ENCODE results near the gene HIVEP1. TPM values are rescaled to one million over a fixed set of nuclear protein-coding genes. Genes with fewer than 3 reads are reported as not detected.

Gene HIVEP1
- total and polyA plus RNA-seq, 4 donors, result 2.7 to 27.2 (median 6.2) TPM

- Histone ChIP-seq H3K27me3 (ENCODE audit: control insufficient read depth in 4 of 4, insufficient read depth in 4 of 4, low read length in 3 of 4) (no peaks in the 10 kb centered on the region), H3K9me3 (ENCODE audit: control insufficient read depth in 4 of 4, low read length in 3 of 4) (no peaks in the 10 kb centered on the region), H3K4me1 (ENCODE audit: control insufficient read depth in 4 of 4, insufficient read depth in 4 of 4, low read length in 3 of 4) (no peaks in the 10 kb centered on the region), H3K9ac (ENCODE audit: low read depth in 1 of 2, low read length in 2 of 2) (no peak overlapping the region), H3K4me3 (ENCODE audit: low read depth in 1 of 3, low read length in 3 of 3) (no peak overlapping the region), H3K27ac (ENCODE audit: low read depth in 1 of 2, low read length in 2 of 2) (no peak overlapping the region), H3K36me3 (ENCODE audit: control insufficient read depth in 4 of 4, insufficient read depth in 3 of 4, low read depth in 1 of 4, low read length in 3 of 4) (no peaks in the 10 kb centered on the region)
- no peak for TF ChIP-seq SP1 (IDR thresholded peaks at IDR 0.05)
- no peak for TF ChIP-seq MAX (IDR thresholded peaks at IDR 0.05)
- no peak for TF ChIP-seq RXRA (IDR thresholded peaks at IDR 0.05)
- TF ChIP-seq JUND (IDR thresholded peaks at IDR 0.05), result no peak
- no peak for TF ChIP-seq CTCF (IDR thresholded peaks at IDR 0.05; ENCODE audit: low read depth, low read length, missing input control)
- TF ChIP-seq REST (IDR thresholded peaks at IDR 0.05), result no peak
- TF ChIP-seq EGR1 (IDR thresholded peaks at IDR 0.05; ENCODE audit: low read depth in 2 of 2), result no peak
- no peak for TF ChIP-seq HNF4A (conservative IDR thresholded peaks at IDR 0.05)
- no peak for TF ChIP-seq FOXA2 (IDR thresholded peaks at IDR 0.05)
- TF ChIP-seq YY1 (IDR thresholded peaks at IDR 0.05), result no peak
- no peak for TF ChIP-seq HNF4G (IDR thresholded peaks at IDR 0.05)
- no peak for TF ChIP-seq GABPA (IDR thresholded peaks at IDR 0.05 in 1 of 2, conservative IDR thresholded peaks at IDR 0.05 in 1 of 2)
- no peak for TF ChIP-seq NR2F2 (IDR thresholded peaks at IDR 0.05)
- no peak for TF ChIP-seq RAD21 (IDR thresholded peaks at IDR 0.05)
- no peak for TF ChIP-seq ZBTB33 (IDR thresholded peaks at IDR 0.05)
- no peak for TF ChIP-seq FOXA1 (IDR thresholded peaks at IDR 0.05)
- TF ChIP-seq TAF1 (conservative IDR thresholded peaks at IDR 0.05), result no peak
- no peak for DNase-seq (ENCODE audit: low spot score)
- WGBS, result 94% methylated on average over 5 of the region's 5 CpGs
These were observed 28.8 kb upstream of the HIVEP1 start for GRCh38 chr6:11983306-11983705.

- H3K27ac ChIP-seq (ENCODE audit: low read depth in 1 of 2, low read length in 2 of 2), result no peak overlapping the region
- DNase-seq (ENCODE audit: low spot score), result no peak
- no peak overlapping the region for H3K4me3 ChIP-seq (ENCODE audit: low read depth in 1 of 3, low read length in 3 of 3)
- no peak overlapping the region for H3K9ac ChIP-seq (ENCODE audit: low read depth in 1 of 2, low read length in 2 of 2)
- H3K36me3 ChIP-seq (ENCODE audit: control insufficient read depth in 4 of 4, insufficient read depth in 3 of 4, low read depth in 1 of 4, low read length in 3 of 4), result no peaks in the 10 kb centered on the region
- WGBS, result 95% methylated on average over 2 of the region's 2 CpGs
- no peaks in the 10 kb centered on the region for H3K9me3 ChIP-seq (ENCODE audit: control insufficient read depth in 4 of 4, low read length in 3 of 4)
- no peaks in the 10 kb centered on the region for H3K4me1 ChIP-seq (ENCODE audit: control insufficient read depth in 4 of 4, insufficient read depth in 4 of 4, low read length in 3 of 4)
- TF ChIP-seq FOXA2 (IDR thresholded peaks at IDR 0.05), result no peak
- TF ChIP-seq SP1 (IDR thresholded peaks at IDR 0.05), result no peak
- no peak for TF ChIP-seq JUND (IDR thresholded peaks at IDR 0.05)
- no peak for TF ChIP-seq HNF4G (IDR thresholded peaks at IDR 0.05)
- TF ChIP-seq YY1 (IDR thresholded peaks at IDR 0.05), result no peak
- TF ChIP-seq CTCF (IDR thresholded peaks at IDR 0.05; ENCODE audit: low read depth, low read length, missing input control), result no peak
- no peak for TF ChIP-seq NR2F2 (IDR thresholded peaks at IDR 0.05)
- TF ChIP-seq GABPA (IDR thresholded peaks at IDR 0.05 in 1 of 2, conservative IDR thresholded peaks at IDR 0.05 in 1 of 2), result no peak
- TF ChIP-seq ATF3 (IDR thresholded peaks at IDR 0.05), result no peak
- TF ChIP-seq TAF1 (conservative IDR thresholded peaks at IDR 0.05), result no peak
- TF ChIP-seq REST (IDR thresholded peaks at IDR 0.05), result no peak
- no peak for TF ChIP-seq RAD21 (IDR thresholded peaks at IDR 0.05)
- TF ChIP-seq FOXA1 (IDR thresholded peaks at IDR 0.05), result no peak
- TF ChIP-seq HNF4A (conservative IDR thresholded peaks at IDR 0.05), result no peak
- H3K27me3 ChIP-seq (ENCODE audit: control insufficient read depth in 4 of 4, insufficient read depth in 4 of 4, low read length in 3 of 4), result no peaks in the 10 kb centered on the region
These were observed 24.7 kb upstream of the HIVEP1 start for GRCh38 chr6:11987386-11987785.
